ENCODE data around the gene RC3H1.

RC3H1 gene

DNA sequence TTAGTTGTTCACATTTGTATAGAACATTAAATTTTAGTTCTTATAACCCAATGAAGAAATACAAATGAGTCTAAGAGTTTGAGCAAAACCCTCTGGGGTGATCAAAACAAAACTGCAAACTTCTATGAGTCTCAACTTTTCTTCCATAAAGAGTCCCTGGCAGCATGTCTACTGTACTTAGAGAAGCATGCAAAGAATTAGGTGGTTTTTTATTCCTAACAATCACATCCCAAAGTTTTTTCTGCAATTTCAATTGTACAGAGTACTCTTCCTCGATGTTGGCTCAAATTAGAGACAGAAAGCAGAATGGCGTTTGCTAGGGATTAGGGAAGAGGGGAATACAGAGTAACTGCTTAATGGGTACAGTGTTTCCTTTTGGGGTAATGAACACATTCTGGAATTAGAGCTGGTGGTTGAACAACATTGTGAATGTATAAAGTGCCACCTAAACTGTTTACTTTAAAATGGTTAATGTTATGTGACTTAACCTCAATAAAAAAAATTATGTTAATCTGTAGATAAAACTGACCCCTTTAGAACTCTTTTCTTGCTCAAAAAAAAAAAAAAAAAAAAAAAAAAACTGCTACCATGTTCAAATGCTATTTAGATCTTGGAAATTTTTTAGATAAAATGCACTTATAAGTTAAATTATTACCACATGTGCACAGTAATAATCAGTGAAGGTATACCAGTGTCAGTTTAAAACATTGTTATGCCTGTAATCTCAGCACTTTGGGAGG lies 4.8 kb downstream of the RC3H1 start:
- H3K4me3 Mint-ChIP-seq: no peak overlapping the region
- peaks cover 28% of the 10 kb centered on the region for H3K36me3 Mint-ChIP-seq (ENCODE audit: low read depth)
- H3K4me1 Mint-ChIP-seq: peaks cover 32% of the 10 kb centered on the region
- H3K27me3 Mint-ChIP-seq (ENCODE audit: low read depth, poor library complexity): no peaks in the 10 kb centered on the region
- H3K9me3 Mint-ChIP-seq: peaks cover 6% of the 10 kb centered on the region
- H3K27ac Mint-ChIP-seq: peak overlapping the region; percentile 22
- DNase-seq: no peak
- TF ChIP-seq, protein P1, sequence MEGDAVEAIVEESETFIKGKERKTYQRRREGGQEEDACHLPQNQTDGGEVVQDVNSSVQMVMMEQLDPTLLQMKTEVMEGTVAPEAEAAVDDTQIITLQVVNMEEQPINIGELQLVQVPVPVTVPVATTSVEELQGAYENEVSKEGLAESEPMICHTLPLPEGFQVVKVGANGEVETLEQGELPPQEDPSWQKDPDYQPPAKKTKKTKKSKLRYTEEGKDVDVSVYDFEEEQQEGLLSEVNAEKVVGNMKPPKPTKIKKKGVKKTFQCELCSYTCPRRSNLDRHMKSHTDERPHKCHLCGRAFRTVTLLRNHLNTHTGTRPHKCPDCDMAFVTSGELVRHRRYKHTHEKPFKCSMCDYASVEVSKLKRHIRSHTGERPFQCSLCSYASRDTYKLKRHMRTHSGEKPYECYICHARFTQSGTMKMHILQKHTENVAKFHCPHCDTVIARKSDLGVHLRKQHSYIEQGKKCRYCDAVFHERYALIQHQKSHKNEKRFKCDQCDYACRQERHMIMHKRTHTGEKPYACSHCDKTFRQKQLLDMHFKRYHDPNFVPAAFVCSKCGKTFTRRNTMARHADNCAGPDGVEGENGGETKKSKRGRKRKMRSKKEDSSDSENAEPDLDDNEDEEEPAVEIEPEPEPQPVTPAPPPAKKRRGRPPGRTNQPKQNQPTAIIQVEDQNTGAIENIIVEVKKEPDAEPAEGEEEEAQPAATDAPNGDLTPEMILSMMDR (IDR thresholded peaks at IDR 0.05): no peak

DNA sequence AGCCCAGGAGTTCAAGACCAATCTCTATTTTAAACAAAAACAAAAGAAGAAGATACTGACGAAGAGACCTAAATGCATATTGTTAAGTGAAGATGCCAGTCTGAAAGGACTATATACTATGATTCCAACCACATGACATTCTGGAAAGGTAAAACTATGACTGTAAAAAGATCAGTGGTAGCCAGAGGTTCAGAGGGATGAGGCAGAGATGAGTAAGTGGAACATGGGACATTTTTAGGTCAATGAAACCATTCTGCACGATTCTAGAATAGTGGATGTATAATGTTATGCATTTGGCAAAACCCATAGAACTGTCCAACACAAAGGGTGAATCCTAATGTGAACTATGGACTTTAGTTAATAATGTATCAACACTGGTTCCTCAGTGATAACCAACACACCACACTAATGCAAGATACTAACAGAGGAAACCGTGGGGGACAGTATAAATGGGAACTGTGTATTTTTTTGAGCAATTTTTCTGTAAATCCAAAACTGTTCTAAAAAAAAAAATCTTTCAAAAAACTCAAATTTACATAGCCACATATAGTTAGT lies 8.2 kb downstream of the RC3H1 start:
- peaks cover 7% of the 10 kb centered on the region for H3K4me1 Mint-ChIP-seq
- no peak for DNase-seq
- TF ChIP-seq, protein P1 (IDR thresholded peaks at IDR 0.05): no peak
- H3K9me3 Mint-ChIP-seq: peaks cover 14% of the 10 kb centered on the region
- no peak overlapping the region for H3K27ac Mint-ChIP-seq
- no peak overlapping the region for H3K4me3 Mint-ChIP-seq
- peaks cover 61% of the 10 kb centered on the region for H3K36me3 Mint-ChIP-seq (ENCODE audit: low read depth)
- no peaks in the 10 kb centered on the region for H3K27me3 Mint-ChIP-seq (ENCODE audit: low read depth, poor library complexity)

DNA sequence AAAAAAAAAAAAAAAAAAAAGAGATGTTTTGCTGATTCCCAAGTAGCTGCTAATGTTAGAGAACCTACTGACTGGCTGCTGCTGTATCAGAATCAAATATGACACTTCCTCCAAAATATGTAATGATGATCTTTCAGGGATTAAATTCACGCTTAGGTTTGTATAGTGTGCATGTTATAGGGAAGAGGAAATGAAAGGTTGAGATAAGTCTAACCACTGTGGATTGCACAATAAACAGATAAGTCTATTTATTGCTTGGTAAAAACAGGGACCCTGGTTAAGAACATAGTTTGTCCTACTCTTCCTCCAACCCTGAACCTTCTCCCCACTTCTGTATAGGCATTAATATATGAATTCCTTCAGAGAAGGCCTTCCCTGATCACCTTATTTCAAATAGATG lies 13.2 kb downstream of the RC3H1 start:
- Mint-ChIP-seq H3K27ac (no peak overlapping the region), H3K36me3 (ENCODE audit: low read depth) (peaks cover 82% of the 10 kb centered on the region), H3K4me3 (no peak overlapping the region), H3K9me3 (peaks cover 14% of the 10 kb centered on the region), H3K4me1 (peaks cover 4% of the 10 kb centered on the region), H3K27me3 (ENCODE audit: low read depth, poor library complexity) (no peaks in the 10 kb centered on the region)
- DNase-seq: no peak
- TF ChIP-seq, protein P1 (IDR thresholded peaks at IDR 0.05): no peak

DNA sequence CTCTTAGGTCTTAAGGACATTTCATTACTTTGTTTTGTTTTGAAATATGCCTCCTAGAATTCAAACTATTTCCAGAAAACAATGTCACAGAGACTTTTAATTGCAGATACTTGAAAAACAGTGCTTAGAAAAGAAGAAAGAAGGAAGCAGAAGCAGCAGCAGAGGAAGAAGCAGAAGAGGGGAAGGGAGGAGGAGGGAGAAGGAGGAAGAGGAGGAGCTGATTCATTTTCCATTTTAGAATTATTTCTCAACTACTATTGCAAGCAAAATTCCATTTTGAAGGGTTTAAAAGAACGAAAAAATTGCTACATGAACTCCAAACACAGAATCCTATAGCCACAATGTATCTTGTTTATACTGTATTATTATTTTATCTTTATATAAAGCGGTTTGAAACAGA lies 13.9 kb downstream of the RC3H1 start:
- no peaks in the 10 kb centered on the region for H3K27me3 Mint-ChIP-seq (ENCODE audit: low read depth, poor library complexity)
- peaks cover 4% of the 10 kb centered on the region for H3K4me1 Mint-ChIP-seq
- peak overlapping the region; percentile 11 for H3K27ac Mint-ChIP-seq
- peaks cover 75% of the 10 kb centered on the region for H3K36me3 Mint-ChIP-seq (ENCODE audit: low read depth)
- no peak for DNase-seq
- TF ChIP-seq, protein P1 (IDR thresholded peaks at IDR 0.05): no peak
- H3K9me3 Mint-ChIP-seq: peaks cover 14% of the 10 kb centered on the region
- no peak overlapping the region for H3K4me3 Mint-ChIP-seq

DNA sequence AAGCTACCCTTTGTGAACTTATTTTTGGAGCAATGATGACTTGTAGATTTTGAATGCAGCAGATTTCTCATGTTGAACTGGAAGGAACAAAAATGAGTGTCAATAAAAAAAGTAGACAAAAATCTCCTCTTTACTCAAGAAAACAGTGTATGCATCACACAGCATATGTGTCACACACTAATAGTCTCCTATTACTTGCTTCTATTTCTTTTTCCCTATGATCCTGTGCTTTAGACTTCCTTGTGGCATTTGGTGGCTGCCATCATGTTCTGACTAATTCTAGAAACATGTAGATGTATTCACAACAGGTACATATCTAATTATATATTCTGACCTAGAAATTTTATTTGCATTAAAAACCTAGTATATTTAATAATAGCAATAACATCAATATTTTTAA lies 14.3 kb downstream of the RC3H1 start:
- H3K36me3 Mint-ChIP-seq (ENCODE audit: low read depth): peaks cover 71% of the 10 kb centered on the region
- TF ChIP-seq, protein P1 (IDR thresholded peaks at IDR 0.05): no peak
- H3K27me3 Mint-ChIP-seq (ENCODE audit: low read depth, poor library complexity): no peaks in the 10 kb centered on the region
- DNase-seq: no peak
- peaks cover 4% of the 10 kb centered on the region for H3K4me1 Mint-ChIP-seq
- peaks cover 11% of the 10 kb centered on the region for H3K9me3 Mint-ChIP-seq
- H3K4me3 Mint-ChIP-seq: no peak overlapping the region
- no peak overlapping the region for H3K27ac Mint-ChIP-seq

DNA sequence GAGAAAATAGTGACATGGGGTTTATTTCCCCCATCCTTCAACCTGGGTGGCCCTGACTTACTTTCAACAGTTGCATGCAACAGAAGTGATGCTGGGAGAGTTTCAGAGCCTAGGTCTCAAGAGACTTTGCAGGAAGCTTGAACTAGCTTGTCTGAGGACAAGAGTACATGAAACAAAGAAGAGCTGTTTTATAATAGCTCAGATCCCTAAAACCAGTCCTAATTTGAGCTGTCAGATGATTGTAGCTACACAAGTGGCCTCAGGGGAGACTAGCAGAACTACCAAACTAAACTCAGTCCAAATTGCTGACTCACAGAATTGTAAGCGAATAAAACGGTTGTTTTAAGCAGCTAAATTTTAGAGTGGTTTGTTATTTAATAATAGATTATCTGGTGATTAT lies 17.1 kb downstream of the RC3H1 start:
- peaks cover 4% of the 10 kb centered on the region for H3K4me1 Mint-ChIP-seq
- no peak for DNase-seq
- H3K27me3 Mint-ChIP-seq (ENCODE audit: low read depth, poor library complexity): no peaks in the 10 kb centered on the region
- TF ChIP-seq, protein P1 (IDR thresholded peaks at IDR 0.05): no peak
- peaks cover 44% of the 10 kb centered on the region for H3K36me3 Mint-ChIP-seq (ENCODE audit: low read depth)
- H3K27ac Mint-ChIP-seq: peak overlapping the region; percentile 74
- no peaks in the 10 kb centered on the region for H3K9me3 Mint-ChIP-seq
- H3K4me3 Mint-ChIP-seq: no peak overlapping the region

Measured in nephron progenitor cell (in vitro differentiated cells).